HepG2 (cell line): ENCODE measurements around the gene S100P. TPM values are rescaled to one million over a fixed set of nuclear protein-coding genes. Genes with fewer than 3 reads are reported as not detected.

Experiments
- ATF6 ChIP-seq: sonication (generic); formaldehyde crosslinking; conservative IDR thresholded peaks from 2 replicates; pipeline ENCODE4 v1.4.0; 2020; ENCODE audit warnings: missing genetic modification reagents
- BRCA1 ChIP-seq: sonication (generic); formaldehyde crosslinking; IDR thresholded peaks from 2 replicates; pipeline ENCODE4 v1.4.0; 2020; ENCODE audit warnings: missing genetic modification reagents
- FOXJ3 ChIP-seq: sonication (generic); formaldehyde crosslinking; IDR thresholded peaks from 2 replicates; pipeline ENCODE4 v1.4.0; 2020; ENCODE audit warnings: missing genetic modification reagents, mild to moderate bottlenecking, borderline replicate concordance
- UBTF ChIP-seq: sonication (generic); formaldehyde crosslinking; IDR thresholded peaks from 2 replicates; pipeline ENCODE4 v1.4.0; 2020; ENCODE audit warnings: mild to moderate bottlenecking, missing genetic modification reagents
- ZNF235 ChIP-seq: sonication (generic); formaldehyde crosslinking; IDR thresholded peaks from 2 replicates; pipeline ENCODE4 v1.8.1; 2023; ENCODE audit warnings: mild to moderate bottlenecking, missing genetic modification reagents, borderline replicate concordance
- ZNF274 ChIP-seq: sonication (generic); formaldehyde crosslinking; IDR thresholded peaks from 2 replicates; pipeline ENCODE4 v1.5.1; 2020; ENCODE audit warnings: mild to moderate bottlenecking, missing genetic modification reagents
- ZNF530 ChIP-seq: sonication (generic); formaldehyde crosslinking; IDR thresholded peaks from 2 replicates; pipeline ENCODE4 v1.5.0; 2020; ENCODE audit warnings: low read depth, mild to moderate bottlenecking, missing genetic modification reagents
- ZNF550 ChIP-seq: sonication (generic); formaldehyde crosslinking; IDR thresholded peaks from 2 replicates; pipeline ENCODE4 v1.4.0; 2020; ENCODE audit warnings: mild to moderate bottlenecking, missing genetic modification reagents, borderline replicate concordance
- ZNF615 ChIP-seq: sonication (generic); formaldehyde crosslinking; IDR thresholded peaks from 2 replicates; pipeline ENCODE4 v1.5.0; 2020; ENCODE audit warnings: mild to moderate bottlenecking, missing genetic modification reagents, borderline replicate concordance
- ZNF646 ChIP-seq: sonication (generic); formaldehyde crosslinking; IDR thresholded peaks from 2 replicates; pipeline ENCODE4 v1.9.0; 2021; ENCODE audit warnings: mild to moderate bottlenecking, missing genetic modification reagents
- ZNF678 ChIP-seq: sonication (generic); formaldehyde crosslinking; IDR thresholded peaks from 2 replicates; pipeline ENCODE4 v1.4.0; 2020; ENCODE audit warnings: mild to moderate bottlenecking, missing genetic modification reagents
- ZNF720 ChIP-seq: sonication (generic); formaldehyde crosslinking; IDR thresholded peaks from 2 replicates; pipeline ENCODE4 v1.4.0; 2020; ENCODE audit warnings: missing genetic modification reagents
- ZNF75D ChIP-seq: sonication (generic); formaldehyde crosslinking; IDR thresholded peaks from 2 replicates; pipeline ENCODE4 v1.8.1; 2023; ENCODE audit warnings: missing genetic modification reagents, mild to moderate bottlenecking, borderline replicate concordance
- ZNF841 ChIP-seq: sonication (generic); formaldehyde crosslinking; IDR thresholded peaks from 2 replicates; pipeline ENCODE4 v1.8.1; 2023; ENCODE audit warnings: missing genetic modification reagents, borderline replicate concordance
- ZSCAN5A ChIP-seq: sonication (generic); formaldehyde crosslinking; IDR thresholded peaks from 2 replicates; pipeline ENCODE4 v1.8.0; 2022; ENCODE audit warnings: mild to moderate bottlenecking, missing genetic modification reagents, borderline replicate concordance
- polyA plus RNA-seq, 8 experiments: library from polyadenylated mRNA; depleted of rRNA in 3 of 8; stranded (reverse) in 7 of 8; unstranded in 1 of 8; fragments of >200 nt; fragmentation: Illumina TruSeq in 4 of 8; extraction: Trizol in 4 of 8; gene quantifications; 2 replicates each; pipeline versions ENCODE4 v1.2.1 to v1.2.3, GENCODE V29; 2011 to 2016; ENCODE audit warnings: low read depth in 4 of 8, missing spikeins in 1 of 8, mixed read lengths in 1 of 8; ENCODE audit not compliant: insufficient read depth in 1 of 8
- total RNA-seq, 5 experiments: library from RNA; depleted of rRNA; stranded (reverse); fragments of >200 nt; fragmentation: Illumina TruSeq; extraction: Trizol; gene quantifications; 2 replicates each; pipeline ENCODE4 v1.2.3, GENCODE V29; 2016; ENCODE audit warnings: low read depth in 1 of 5

S100P gene
- total and polyA plus RNA-seq, 2 of the 13 experiments (the other 11 are each of a cell fraction or from before 2014, with no cell fraction given): 278 to 1,649 TPM

DNA sequence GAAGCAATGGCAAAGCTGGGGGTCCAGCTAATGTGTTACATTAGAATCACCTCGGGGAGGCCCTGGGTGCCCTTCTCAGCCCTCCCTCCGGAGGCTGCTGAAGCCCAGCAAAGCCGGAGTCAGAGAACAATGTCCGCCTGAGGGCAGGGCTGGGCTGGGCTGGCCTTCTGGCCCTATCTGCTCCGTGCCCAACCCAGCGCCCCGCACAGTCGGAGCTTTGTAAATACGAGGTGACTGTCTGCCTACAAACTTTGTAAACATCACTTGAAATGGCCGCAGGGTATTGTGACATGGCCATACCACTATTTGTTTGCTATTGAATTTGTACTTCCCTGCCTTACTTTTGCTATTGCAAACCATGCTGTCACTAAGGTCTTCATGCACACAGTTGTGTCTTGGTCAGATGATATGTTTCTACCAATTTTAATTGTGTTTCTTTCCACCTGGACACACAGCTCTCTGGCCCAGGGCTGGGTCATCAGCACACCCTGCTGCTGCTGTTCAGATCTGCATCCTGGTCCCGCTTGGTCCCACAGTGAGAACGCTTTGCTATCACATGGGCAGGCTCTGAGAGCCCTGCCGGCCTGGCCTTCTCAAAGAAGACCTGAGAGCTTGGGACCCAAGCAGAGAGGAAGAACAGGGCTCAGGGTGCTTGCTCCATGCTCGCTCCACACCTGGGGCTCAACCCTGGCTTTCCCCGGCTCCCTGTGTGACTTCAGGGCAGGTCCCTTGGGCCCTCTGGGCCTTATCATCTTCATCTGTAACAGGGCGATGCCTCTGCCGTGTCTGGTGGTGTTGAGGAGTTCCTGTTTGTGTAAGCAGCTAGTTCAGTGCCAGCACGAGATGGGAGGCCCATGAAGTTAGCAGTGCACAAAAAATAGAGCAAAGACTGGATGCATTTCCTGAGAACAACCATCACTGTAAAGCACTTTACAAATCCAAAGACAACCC is 2.3 kb downstream of the S100P start (continued):
- TF ChIP-seq ZNF646 (CRISPR knock-in tag) (0 out of 2 replicates have a peak, but pooled peaks have one; percentile 48), BRCA1 (CRISPR knock-in tag) (peak; percentile 80; the same call in 1 of the 2 replicates), ZNF615 (CRISPR knock-in tag) (peak; percentile 56; the same call in 1 of the 2 replicates), ZNF530 (no peak), ZSCAN5A (CRISPR knock-in tag) (peak; percentile 77; the same call in 1 of the 2 replicates), ZNF720 (CRISPR knock-in tag) (no peak), FOXJ3 (CRISPR knock-in tag) (peak; percentile 98), ZNF274 (CRISPR knock-in tag) (peak; percentile 79; the same call in 1 of the 2 replicates), ZNF841 (CRISPR knock-in tag) (no peak), ATF6 (CRISPR knock-in tag) (no peak), ZNF678 (CRISPR knock-in tag) (no peak), ZNF550 (CRISPR knock-in tag) (no peak), UBTF (CRISPR knock-in tag) (peak; percentile 85), ZNF75D (CRISPR knock-in tag) (no peak), ZNF235 (CRISPR knock-in tag) (no peak)
